ENCODE measurements around the gene AGBL1.

- TF ChIP-seq CTCF (IDR thresholded peaks at IDR 0.05) (no peak), EZH2 (IDR thresholded peaks at IDR 0.05; ENCODE audit: borderline replicate concordance, insufficient read depth, low read depth, low read length, poor library complexity, severe bottlenecking) (no peak)
Measured at GRCh38 chr15:86161250-86161649, 81.6 kb downstream of the AGBL1 start.

Data from B cell (primary cell).